GM20000 (cell line): ENCODE data around the gene DPH5.

Experiments
- DNase-seq: peaks from one replicate; pipeline ENCODE4 v3.0.0; 2012; ENCODE audit warnings: low spot score
- TF ChIP-seq, protein P1 (sequence below): IDR thresholded peaks from 2 replicates; pipeline ENCODE4 v1.5.1; 2012; ENCODE audit warnings: mild to moderate bottlenecking, control low read depth; ENCODE audit errors: extremely low read depth, missing control alignments

Gene DPH5

DNA sequence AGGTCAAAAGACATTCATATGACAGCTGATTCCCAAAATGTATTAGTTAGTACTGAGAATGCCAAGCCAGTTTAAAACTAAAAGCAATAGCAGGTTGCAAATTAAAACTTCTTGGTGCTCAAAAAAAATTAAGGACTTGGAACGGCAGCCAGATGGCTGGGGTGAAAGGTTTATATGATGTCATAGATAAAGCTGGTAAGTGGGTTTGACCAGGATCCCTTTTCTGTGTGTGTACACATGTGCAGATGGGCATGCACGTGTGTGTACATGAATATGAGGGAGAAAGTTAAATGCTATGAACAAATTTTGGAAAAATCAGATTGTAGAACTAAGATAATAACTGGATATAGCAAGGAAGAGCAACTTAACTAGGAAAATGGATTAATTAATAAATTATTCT is 39.1 kb upstream of the DPH5 start:
- DNase-seq, result no peak
- TF ChIP-seq, protein P1, sequence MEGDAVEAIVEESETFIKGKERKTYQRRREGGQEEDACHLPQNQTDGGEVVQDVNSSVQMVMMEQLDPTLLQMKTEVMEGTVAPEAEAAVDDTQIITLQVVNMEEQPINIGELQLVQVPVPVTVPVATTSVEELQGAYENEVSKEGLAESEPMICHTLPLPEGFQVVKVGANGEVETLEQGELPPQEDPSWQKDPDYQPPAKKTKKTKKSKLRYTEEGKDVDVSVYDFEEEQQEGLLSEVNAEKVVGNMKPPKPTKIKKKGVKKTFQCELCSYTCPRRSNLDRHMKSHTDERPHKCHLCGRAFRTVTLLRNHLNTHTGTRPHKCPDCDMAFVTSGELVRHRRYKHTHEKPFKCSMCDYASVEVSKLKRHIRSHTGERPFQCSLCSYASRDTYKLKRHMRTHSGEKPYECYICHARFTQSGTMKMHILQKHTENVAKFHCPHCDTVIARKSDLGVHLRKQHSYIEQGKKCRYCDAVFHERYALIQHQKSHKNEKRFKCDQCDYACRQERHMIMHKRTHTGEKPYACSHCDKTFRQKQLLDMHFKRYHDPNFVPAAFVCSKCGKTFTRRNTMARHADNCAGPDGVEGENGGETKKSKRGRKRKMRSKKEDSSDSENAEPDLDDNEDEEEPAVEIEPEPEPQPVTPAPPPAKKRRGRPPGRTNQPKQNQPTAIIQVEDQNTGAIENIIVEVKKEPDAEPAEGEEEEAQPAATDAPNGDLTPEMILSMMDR, result no peak

DNA sequence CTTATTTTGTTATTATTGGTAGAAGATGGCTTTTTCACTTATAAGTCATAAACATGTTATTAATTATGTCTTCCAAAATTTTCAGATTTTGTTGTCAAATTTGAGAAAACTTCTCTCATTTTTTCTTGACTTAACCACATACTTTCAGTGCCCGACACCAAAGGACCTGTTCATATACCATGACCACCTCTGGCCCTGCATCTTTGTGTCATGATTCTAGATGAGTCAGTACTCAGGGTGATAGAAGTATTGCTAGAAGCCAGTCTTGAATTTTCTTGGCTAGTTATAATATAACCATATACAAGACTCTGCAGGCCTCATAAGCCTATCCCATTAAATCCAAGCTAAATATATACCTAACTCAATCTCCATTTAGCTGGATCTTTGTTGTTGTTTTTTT is 35.4 kb upstream of the DPH5 start:
- DNase-seq, result no peak

DNA sequence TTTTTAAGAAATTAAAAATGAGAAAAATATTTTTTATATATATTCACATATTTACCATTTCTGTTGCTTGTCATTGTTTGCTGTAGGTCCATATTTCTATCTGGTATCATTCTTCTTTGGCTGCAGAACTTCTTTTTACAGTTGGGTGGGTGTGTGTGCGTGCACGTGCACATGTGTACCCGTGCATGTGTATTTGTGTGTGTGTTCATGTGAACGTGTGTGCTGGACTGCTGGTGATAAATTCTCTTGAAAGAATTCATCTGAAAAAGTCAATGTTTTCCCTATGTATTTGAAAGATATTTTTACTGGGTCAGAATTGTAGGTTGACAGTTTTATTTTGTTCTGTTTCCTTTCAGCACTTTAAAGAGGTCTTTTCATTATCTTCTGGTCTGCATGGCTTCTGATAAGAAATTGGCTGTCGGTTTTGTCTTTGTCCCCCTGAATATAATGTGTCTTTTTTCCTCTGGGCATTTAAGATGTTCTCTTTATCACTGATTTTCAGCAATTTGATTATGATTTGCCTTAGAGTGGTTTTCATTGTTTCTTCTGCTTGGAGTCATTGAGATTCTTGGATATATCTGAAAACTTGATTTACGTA is 34.5 kb upstream of the DPH5 start:
- TF ChIP-seq, protein P1, result no peak
- DNase-seq, result no peak

More for the DNA sequence above, 35.4 kb upstream of the DPH5 start:
- TF ChIP-seq, protein P1, result no peak

DNA sequence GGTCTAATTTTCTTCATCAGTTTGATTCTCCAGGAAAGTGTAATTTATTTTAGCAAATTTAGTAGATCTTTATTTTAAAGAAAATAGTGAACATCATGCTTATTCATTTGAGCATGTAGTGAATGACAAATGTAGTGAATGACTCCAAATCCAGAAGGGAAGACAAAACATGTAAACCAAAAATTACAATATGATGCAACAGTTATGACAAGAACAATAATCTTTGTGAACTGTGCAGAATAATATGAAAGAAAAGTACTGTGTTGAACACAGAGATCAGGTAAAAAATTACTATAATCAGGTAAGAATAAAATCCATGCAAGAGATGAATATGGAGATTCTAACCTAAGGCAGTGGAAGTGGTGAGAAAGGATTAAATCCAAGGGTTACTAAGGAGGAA is 30.0 kb upstream of the DPH5 start:
- TF ChIP-seq, protein P1, result no peak

DNA sequence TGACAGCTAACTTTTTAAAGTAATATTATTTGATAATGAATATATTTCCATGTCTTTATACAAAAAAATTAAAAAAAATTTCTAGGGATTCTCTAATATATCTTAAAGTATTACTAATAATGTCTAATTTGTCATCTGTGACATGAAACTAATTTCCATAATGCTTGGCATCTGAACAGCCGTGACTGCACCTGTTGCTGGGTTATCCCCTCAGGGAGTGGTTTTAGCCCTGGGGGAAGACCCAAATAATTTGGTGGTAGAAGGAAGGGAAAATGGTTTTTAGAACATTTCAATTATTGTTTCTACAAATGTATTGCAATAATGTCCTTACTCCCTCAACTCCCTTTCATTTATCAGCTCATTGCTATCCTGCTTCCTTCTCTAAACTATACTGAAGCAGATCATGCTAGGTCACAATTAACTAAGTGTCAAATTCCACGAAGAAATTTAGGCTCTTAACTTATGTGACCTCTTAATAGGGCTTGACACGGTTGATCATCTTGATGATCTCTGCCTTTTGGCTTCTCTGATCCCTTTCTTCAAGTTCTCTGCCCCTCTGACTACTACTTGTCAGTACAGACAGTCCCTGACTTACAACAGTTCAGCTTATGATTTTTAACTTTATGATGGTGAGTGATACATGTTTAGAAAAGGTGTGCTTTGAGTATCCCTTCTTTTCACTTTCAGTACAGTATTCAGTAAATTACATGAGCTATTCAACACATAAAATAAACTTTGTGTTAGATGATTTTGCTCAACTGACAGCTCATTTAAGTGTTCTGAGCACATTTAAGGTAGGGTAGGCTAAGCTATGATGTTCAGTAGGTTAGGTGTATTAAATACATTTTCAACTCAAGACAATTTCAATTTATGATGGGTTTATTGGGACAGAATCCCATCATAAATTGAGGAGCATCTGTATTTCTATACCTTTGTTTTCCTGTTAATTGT is 26.4 kb upstream of the DPH5 start:
- TF ChIP-seq, protein P1, result no peak
- DNase-seq, result peak; percentile 33

More for the DNA sequence above, 30.0 kb upstream of the DPH5 start:
- no peak for DNase-seq

DNA sequence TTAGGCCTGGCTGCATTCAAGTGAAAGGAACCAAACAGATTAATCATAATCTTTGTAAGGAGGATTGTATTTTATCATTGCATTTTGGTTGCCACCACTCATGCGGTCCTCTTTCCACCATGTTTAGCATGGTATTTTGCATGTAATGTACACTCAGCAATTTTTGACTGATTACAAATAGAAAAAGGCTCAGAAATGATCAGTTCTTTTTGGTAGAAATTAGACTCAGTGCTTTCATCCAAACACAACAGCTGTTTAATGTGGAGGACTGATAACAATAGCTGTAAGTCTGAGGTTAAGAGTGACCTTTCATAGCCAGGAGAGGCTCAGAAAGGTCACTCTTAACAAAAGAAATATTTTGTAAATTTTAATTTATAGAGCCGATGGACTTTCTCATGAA is 25.3 kb upstream of the DPH5 start:
- DNase-seq, result no peak
- TF ChIP-seq, protein P1, result no peak

DNA sequence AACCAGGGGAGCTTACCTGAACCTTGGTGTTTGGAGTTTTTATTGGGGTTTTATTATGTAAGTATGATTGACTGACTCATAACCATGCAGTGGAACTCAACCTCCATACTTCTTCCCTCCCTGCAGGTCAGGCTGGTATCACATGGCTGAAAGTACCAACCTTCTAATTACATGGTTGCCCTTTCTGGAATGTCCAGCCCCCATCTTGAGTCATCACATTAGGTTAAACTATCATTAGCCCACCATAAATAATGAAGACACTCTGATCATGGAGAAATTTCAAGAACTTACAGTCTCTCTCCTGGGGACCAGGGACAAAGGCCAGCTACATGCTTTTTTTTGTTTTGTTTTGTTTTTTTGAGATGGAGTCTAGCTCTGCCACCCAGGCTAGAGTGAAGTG is 19.2 kb upstream of the DPH5 start:
- no peak for DNase-seq
- TF ChIP-seq, protein P1, result no peak
